ENCODE results near the gene ORM1. TPM values are rescaled to one million over a fixed set of nuclear protein-coding genes. Genes with fewer than 3 reads are reported as not detected.

Gene ORM1
- total and polyA plus RNA-seq, 2 of the 8 experiments (the other 6 are each of a cell fraction or from before 2014, with no cell fraction given) = 0.32 TPM; not detected in 1

- no peak for TF ChIP-seq CHD7 (IDR thresholded peaks at IDR 0.05; ENCODE audit: insufficient replicate concordance, low read length)
- TF ChIP-seq CHD1 (IDR thresholded peaks at IDR 0.05; ENCODE audit: low read depth, low read length) = no peak
- no peak for TF ChIP-seq GTF2F1 (IDR thresholded peaks at IDR 0.05; ENCODE audit: borderline replicate concordance, low read depth, low read length)
- TF ChIP-seq SRF (IDR thresholded peaks at IDR 0.05; ENCODE audit: low read depth, low read length) = no peak
- TF ChIP-seq RBBP5 (IDR thresholded peaks at IDR 0.05; ENCODE audit: borderline replicate concordance, low read depth, low read length) = no peak
- no peak for TF ChIP-seq POU5F1 (IDR thresholded peaks at IDR 0.05; ENCODE audit: low read depth, low read length)
- TF ChIP-seq, protein P1, sequence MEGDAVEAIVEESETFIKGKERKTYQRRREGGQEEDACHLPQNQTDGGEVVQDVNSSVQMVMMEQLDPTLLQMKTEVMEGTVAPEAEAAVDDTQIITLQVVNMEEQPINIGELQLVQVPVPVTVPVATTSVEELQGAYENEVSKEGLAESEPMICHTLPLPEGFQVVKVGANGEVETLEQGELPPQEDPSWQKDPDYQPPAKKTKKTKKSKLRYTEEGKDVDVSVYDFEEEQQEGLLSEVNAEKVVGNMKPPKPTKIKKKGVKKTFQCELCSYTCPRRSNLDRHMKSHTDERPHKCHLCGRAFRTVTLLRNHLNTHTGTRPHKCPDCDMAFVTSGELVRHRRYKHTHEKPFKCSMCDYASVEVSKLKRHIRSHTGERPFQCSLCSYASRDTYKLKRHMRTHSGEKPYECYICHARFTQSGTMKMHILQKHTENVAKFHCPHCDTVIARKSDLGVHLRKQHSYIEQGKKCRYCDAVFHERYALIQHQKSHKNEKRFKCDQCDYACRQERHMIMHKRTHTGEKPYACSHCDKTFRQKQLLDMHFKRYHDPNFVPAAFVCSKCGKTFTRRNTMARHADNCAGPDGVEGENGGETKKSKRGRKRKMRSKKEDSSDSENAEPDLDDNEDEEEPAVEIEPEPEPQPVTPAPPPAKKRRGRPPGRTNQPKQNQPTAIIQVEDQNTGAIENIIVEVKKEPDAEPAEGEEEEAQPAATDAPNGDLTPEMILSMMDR (IDR thresholded peaks at IDR 0.05; ENCODE audit: control extremely low read depth in 1 of 3, insufficient read depth in 1 of 3, low read depth in 1 of 3, low read length in 3 of 3) = no peak
- no peak for TF ChIP-seq TAF1 (IDR thresholded peaks at IDR 0.05; ENCODE audit: low read depth, low read length)
- TF ChIP-seq YY1 (IDR thresholded peaks at IDR 0.05; ENCODE audit: low read depth, low read length) = no peak
- no peak for TF ChIP-seq KDM5A (IDR thresholded peaks at IDR 0.05; ENCODE audit: low read length)
- TF ChIP-seq CREB1 (IDR thresholded peaks at IDR 0.05) = no peak
Observed at GRCh38 chr9:114312513-114312875, 10.4 kb upstream of the ORM1 start (continued).

Data from H1 (cell line).